Measurements from ENCODE around the gene RTN4RL1.
"Not testable (repeated sequence)": the region's sequence is repeated elsewhere in the genome, so short reads cannot be mapped to it uniquely, and the experiment has no call there.

RTN4RL1 gene

GRCh38 chr17:1896243-1897104 is 128.7 kb downstream of the RTN4RL1 start:
- no peak for DNase-seq (ENCODE audit: low read depth in 2 of 2)

- DNase-seq (ENCODE audit: low read depth in 2 of 2) = not testable (repeated sequence)
These were observed 129.7 kb downstream of the RTN4RL1 start for GRCh38 chr17:1895479-1895878.

- DNase-seq (ENCODE audit: low read depth in 2 of 2) = no peak
These were observed 130.3 kb downstream of the RTN4RL1 start for GRCh38 chr17:1894753-1895339.

- DNase-seq (ENCODE audit: low read depth in 2 of 2) = no peak
These were observed 134.2 kb downstream of the RTN4RL1 start for GRCh38 chr17:1890758-1891450.

- no peak for DNase-seq (ENCODE audit: low read depth in 2 of 2)
These were observed 136.4 kb downstream of the RTN4RL1 start for GRCh38 chr17:1888741-1889140.

Measured in stimulated activated CD4-positive, alpha-beta T cell treated with anti-CD3 and anti-CD28 coated beads, Interleukin-1b, Interleukin-23, amount 100 ng/mL, for 1 hour (primary cell).